ENCODE measurements around the gene UBE2D3.

DNA sequence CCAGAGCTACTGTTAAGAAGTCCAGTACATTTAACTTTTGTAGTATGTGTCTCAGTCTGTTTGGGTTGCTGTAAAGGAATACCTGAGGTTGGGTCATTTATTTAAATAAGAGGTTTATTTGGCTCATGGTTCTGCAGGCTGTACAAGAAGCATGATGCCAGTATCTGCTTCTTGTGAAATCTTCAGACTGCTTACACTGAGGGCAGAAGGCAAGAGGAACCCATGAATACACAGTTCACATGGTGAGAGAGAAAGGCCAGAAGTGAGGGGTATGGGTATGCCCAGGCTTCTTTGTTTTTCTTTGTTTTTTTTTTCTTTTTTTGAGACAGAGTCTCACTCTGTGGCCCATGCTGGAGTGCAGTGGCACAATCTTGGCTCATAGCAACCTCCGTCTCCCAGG, 35.4 kb upstream of the UBE2D3 start:
- TF ChIP-seq EZH2 (IDR thresholded peaks at IDR 0.05; ENCODE audit: insufficient read depth, poor library complexity, severe bottlenecking) (no peak), EZH2phosphoT487 (IDR thresholded peaks at IDR 0.05; ENCODE audit: insufficient read depth, low read depth) (no peak)
